Fibroblast of pulmonary artery (primary cell): ENCODE data around the gene VAV2.

Source experiments
- DNase-seq: peaks from one replicate; pipeline ENCODE4 v3.0.0-alpha.2; 2010; ENCODE audit warnings: low read depth
- H3K4me3 ChIP-seq: replicated peaks from 2 replicates; pipeline ENCODE4 v1.5.1; 2011; ENCODE audit warnings: low read depth, mild to moderate bottlenecking, control low read depth, low read length, moderate library complexity
- TF ChIP-seq, protein P1 (sequence below): IDR thresholded peaks from 2 replicates; pipeline ENCODE4 v1.5.1; 2011; ENCODE audit warnings: mild to moderate bottlenecking, control low read depth, low read length, inconsistent platforms; ENCODE audit errors: missing control alignments

VAV2 gene

DNA sequence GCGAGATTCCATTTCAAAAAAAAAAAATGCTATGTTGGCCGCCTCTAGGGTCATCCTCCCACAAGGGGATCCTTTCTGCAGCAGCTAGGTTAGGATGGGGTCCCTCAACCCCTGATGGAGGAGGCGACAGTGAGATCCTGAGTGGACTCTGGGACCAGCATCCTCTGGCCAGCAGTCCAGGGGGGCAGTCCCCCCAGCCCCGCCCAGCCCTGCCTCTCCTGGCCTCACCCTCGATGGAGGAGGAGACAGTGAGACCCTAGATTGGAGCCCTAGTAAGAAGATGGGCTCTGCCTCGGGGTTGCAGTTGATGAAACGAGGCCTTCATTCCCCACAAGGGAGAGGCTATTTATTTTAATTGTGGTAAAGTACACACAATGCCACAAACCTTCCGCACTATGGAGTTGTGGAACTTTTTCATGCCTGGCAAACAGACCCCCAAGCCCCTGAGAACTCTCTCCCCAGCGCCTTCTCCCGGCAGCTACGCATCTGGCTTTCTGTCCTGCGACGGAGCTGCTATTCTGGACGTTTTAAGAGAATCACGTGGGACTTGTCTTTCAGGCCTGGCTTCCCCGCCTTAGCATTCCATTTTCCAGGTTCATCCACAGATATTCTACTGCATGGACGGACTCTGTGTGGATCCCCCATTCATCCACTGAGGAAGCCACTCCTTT lies 15.8 kb downstream of the VAV2 start:
- TF ChIP-seq, protein P1, sequence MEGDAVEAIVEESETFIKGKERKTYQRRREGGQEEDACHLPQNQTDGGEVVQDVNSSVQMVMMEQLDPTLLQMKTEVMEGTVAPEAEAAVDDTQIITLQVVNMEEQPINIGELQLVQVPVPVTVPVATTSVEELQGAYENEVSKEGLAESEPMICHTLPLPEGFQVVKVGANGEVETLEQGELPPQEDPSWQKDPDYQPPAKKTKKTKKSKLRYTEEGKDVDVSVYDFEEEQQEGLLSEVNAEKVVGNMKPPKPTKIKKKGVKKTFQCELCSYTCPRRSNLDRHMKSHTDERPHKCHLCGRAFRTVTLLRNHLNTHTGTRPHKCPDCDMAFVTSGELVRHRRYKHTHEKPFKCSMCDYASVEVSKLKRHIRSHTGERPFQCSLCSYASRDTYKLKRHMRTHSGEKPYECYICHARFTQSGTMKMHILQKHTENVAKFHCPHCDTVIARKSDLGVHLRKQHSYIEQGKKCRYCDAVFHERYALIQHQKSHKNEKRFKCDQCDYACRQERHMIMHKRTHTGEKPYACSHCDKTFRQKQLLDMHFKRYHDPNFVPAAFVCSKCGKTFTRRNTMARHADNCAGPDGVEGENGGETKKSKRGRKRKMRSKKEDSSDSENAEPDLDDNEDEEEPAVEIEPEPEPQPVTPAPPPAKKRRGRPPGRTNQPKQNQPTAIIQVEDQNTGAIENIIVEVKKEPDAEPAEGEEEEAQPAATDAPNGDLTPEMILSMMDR, result no peak
- no peak overlapping the region for H3K4me3 ChIP-seq
- no peak for DNase-seq

GRCh38 chr9:133975511-133975910 lies 16.6 kb downstream of the VAV2 start:
- DNase-seq, result no peak
- TF ChIP-seq, protein P1, result no peak
- no peak overlapping the region for H3K4me3 ChIP-seq

GRCh38 chr9:133974631-133975341 lies 17.3 kb downstream of the VAV2 start:
- no peak overlapping the region for H3K4me3 ChIP-seq
- TF ChIP-seq, protein P1, result no peak
- DNase-seq, result no peak

DNA sequence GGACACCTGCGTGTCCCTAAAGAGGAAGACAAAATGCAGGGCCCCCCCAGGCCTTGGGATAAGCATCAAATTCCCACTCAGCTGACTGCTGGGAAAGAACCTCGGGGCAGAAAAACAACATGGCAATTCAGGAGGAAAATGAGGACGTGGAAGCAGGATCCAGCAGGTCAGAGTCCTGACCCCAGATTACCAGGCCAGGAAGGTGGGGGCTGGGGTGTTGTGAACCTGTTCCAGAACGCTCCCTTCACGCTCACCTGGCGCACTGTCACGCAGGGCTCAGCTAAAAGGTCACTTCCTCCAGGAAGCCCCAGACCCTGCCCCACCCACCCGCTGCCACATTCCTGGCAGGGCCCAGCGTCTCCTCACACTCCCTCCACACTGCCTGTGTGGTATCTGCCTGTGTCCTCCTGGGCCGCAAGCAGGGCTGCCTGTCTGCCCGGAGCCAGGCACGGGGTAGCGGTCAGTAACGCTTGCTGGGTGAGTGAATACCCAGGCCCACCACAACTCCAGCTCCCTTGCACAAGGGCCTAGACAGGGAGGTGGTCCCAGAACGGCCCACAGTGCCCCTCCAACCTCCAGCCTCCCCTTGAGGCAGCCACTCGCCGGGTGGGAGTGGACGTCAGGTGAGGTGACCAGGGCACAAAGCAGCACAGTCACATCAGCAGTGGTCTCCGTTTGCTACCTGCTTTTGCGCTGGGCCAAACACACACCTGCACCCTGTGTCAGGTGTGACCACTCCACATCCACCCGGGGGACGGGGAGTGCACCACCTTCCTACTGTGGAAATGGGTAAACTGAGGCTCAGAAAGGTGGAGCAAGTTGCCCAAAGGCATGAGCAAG lies 18.1 kb downstream of the VAV2 start:
- TF ChIP-seq, protein P1, result no peak
- DNase-seq, result no peak
- no peak overlapping the region for H3K4me3 ChIP-seq

GRCh38 chr9:133973111-133973790 lies 18.9 kb downstream of the VAV2 start:
- TF ChIP-seq, protein P1, result no peak
- no peak for DNase-seq
- no peak overlapping the region for H3K4me3 ChIP-seq

- TF ChIP-seq, protein P1, result no peak
- DNase-seq, result no peak
- H3K4me3 ChIP-seq, result no peak overlapping the region
These were observed 19.9 kb downstream of the VAV2 start for GRCh38 chr9:133971981-133972941.
